IPS DF 4.7 (cell line): ENCODE data around the gene TSNAX.
"Not testable (repeated sequence)": the region's sequence is repeated elsewhere in the genome, so short reads cannot be mapped to it uniquely, and the experiment has no call there.

ENCODE experiments used
- DNase-seq: peaks from one replicate; pipeline ENCODE4 v3.0.0-alpha.2; 2013; ENCODE audit warnings: low spot score; ENCODE audit errors: extremely low read depth

The TSNAX gene, protein sequence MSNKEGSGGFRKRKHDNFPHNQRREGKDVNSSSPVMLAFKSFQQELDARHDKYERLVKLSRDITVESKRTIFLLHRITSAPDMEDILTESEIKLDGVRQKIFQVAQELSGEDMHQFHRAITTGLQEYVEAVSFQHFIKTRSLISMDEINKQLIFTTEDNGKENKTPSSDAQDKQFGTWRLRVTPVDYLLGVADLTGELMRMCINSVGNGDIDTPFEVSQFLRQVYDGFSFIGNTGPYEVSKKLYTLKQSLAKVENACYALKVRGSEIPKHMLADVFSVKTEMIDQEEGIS

DNA sequence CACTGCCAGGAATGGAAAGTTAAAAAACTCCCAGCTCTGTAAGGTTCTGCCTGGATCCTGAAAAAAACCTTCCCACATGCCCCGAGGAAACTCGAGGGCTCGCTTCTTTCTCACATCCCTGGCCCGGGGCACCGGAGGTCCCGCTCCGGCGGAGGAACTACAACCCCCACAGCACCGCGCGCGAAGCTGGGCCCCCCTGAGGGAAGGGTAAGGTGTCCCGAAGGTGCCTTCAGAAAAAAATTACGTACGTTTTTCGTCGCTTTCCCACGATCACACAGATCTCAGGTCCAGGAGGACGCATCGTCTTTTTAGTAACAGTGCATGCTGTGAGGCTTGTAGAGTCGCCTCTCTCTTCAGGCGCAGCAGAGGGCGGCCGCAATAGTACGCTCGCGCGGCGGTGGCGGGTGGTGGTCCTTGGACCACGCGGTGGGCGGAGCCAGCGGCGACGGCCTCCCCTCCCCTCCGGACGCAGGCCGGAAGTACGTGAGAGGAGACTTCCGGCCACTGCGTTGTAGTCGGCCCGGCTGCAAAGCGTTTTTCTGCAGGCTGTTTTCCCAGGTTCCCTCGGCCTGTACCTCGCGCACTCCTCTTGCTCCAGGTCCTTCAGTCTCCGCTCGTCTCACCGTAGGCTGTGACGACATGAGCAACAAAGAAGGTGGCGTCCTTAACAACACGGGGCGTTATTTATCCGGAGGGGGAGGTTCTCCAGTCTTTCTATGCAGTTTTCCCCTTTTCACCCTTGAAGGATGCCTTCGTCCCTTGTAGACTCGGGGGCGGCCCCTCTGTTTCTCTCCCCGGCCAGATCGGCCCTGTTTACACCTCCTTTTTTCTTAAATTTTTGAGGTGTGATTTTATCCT lies at the start of gene TSNAX:
TSS of gene TSNAX (plus strand) at position 498 of the 858 bp plus-strand sequence. CDS start at position 640, 142 bp downstream.
- DNase-seq: peak; percentile 69

DNA sequence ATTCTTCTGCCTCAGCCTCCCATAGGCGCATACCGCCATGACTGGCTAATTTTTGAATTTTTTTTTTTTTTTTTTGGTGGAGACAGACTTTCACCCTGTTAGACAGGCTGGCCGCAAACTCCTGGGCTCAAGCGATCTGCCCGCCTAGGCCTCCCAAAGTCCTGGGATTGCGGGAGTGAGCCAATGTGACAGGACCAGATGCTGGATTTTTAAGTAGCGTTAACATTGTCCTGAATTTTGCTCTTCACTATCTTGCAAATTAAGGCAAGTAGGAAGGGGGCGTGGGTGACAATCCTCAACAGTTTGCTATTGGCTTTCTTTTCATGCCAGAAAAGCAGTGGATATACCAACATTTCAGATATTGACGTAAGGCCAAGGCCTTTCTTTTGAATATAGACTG lies 49.7 kb upstream of the TSNAX start:
- DNase-seq: no peak

DNA sequence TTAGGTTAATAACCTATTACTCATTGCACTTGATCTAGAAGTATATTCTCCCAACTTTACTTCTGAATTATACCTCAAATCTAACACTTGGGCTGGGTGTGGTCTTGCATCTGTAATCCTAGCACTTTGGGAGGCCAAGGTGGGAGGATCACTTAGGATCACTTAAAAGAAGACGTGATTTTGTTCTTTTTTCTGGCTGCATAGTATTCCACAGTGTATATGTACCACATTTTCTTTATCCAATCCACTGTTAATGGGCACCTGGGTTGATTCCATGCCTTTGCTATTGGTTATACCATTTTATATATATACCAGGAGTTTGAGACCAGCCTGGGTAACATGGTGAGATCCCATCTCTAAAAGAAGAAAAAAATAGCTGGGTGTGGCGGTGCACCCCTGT lies 48.5 kb upstream of the TSNAX start:
- no peak for DNase-seq

DNA sequence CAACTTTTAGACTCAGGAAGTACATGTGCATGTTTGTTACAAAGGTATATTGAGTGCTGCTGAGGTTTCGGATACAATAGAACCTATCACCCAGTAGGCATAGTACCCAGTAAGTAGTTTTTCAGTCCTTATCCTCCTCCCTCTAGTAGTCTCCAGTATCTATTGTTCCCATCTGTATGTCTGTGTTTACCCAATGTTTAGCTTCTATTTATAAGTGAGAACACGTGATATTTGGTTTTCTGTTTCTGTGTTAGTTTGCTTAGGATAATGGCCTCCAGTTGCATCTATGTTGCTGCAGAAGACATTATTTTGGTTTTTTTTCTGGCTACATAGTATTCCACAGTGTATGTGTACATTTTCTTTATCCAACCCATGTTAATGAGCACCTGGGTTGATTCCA lies 47.2 kb upstream of the TSNAX start:
- DNase-seq: no peak

DNA sequence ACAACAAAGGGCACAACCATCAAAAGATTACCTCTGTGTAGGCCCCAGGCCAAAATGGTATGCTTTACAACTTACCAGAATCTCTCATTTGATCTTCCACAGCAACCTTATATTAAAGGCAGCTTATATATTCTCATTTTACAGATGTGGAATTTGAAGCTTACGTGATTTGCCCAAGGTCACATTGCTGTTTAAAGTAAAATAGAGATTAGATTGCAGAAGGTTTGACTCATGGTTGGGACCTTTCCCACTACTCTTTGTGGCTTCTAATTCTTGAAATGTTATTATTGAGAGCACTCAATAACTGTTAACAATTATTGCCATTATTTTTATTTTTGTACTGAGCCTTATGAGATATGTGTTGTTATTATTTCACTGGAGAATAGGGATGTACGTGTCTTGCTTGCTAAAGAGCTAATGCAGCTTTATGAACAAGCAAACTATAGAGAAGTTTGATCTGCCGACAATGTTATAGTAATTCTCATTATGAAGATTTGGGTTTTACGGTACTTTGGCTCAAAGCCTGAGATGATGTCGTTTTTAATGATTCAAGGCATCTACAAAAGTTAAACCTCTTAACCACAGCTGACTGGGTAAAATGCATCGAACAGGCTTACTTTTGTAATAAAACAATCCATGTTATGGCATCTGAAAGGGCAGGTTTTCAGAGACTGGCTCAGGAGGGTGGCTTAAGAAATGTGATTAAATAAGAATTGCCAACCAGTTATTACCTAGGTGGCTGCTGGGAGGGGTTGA lies 43.3 kb upstream of the TSNAX start:
- no peak for DNase-seq

DNA sequence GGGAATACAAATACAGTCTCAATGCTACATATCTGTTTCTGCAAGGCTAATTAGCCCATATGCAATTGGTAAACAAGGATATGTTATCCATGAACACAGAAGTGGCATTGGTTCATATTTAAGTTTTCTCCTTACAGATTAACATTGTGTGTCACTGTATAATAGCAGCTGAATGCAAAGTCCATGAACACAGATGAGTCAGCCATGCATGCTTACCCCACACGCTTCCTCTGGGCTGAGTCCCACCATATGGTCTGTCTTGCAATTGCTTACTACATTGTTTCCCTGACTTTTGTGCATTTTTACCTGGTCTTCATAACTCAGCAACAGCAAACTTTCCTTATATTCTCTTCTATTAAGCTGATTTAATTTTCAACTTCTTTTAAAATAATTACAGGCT lies 41.5 kb upstream of the TSNAX start:
- no peak for DNase-seq

DNA sequence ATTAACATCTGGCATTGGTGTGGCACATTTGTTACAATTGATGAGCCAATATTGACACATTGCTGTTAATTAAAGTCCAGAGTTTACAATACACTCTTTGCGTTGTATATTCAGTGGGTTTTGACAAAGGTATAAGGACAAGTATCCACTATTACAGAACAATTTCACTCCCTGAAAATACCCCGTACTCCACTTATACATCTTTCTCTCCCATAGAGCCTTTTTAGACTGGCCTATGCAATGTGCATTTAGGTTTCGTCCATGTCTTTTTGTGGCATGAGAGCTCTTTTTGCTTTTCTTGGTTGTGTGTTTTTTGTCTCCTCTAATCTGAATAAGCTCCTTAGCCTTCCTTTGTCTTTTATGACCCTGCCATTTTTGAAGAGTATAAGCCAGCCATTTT lies 40.6 kb upstream of the TSNAX start:
- DNase-seq: no peak

DNA sequence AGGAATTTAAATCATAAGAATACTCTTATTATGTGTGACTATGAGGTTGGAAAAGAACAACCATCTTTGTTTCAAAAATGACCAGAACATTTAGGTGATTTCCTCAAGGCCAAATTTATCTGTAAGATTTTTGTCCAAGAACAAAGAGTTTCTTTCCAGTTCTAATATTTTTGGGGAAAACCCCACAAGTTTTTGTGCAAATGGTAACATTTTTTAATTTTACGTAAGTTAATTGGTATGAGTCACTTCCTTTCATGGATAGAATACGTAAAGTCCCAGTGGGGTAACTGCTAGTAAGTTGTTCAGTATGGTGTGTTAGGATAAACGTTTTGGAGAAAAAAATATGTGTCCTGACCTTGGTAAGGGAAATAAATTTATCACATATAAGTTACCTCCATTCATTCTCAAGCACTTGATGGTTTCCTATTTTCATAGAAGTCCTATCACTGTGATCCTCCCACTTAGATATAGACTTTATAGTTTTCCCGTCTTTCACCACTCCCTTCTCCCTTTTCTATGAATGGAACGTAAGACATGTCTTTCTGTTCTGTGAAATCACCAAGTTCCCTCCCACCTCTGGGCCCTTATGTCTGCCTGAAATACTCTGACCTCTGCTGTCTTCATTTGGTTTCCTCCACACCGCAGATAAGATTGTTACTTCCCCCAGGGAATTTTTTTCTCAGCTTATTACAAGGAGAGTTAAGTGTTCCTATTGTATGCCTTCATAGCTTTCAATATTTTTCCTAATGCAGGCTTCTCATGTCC lies 34.9 kb upstream of the TSNAX start:
- DNase-seq: no peak

DNA sequence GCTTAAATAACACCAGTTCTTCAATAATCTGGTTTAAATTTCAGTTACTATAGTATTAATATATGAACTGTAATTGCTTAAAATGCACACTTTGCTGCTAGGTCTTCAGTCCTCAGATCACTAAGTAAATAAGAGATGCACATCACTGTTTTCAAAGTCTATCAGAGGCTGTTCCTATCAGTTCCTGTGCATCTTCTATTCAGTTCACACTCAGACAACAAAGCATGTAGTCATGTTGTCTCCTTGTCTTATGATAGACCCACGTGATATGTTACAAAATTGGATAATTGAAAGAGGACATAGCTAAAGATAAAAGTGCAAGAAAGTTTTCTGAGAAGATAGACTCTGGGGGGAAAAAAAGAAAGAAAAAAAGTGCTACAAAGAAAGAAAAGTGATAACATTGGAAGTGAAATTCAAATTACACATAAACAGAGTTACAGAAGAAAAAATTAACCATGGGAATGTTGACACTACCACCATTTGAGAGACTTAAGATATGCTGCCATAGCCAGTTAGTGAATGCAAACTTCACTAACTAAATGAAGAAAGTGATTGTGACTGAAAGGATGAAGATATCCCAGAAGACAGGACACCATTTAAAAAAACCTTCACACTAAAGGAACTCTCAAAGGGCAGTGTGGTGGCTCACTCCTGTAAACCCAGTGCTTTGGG lies 33.9 kb upstream of the TSNAX start:
- DNase-seq: no peak

DNA sequence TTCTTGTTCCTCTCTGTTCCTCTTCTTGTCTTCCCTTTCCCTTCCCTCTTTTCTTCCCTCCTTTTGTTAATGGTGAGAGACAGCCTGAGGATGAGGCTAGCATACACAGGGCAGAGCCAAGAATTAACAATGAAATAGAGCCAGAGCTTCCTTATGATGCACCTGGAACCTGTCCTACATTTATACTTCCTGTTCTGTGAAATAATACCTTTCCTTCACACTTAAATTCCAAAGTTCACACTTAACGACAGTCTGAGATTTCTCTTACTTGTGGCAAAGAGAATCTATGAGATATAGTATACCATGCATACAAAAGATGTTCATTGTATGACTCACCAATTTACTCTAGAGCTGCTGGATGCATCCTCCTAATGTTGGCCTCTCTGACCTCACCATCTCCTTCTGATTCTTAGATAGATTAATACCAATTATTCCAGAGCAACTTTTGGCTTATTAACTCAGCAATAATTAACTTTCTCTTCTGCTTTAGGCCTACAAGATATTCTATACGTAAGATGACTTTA lies 30.8 kb upstream of the TSNAX start:
- no peak for DNase-seq

DNA sequence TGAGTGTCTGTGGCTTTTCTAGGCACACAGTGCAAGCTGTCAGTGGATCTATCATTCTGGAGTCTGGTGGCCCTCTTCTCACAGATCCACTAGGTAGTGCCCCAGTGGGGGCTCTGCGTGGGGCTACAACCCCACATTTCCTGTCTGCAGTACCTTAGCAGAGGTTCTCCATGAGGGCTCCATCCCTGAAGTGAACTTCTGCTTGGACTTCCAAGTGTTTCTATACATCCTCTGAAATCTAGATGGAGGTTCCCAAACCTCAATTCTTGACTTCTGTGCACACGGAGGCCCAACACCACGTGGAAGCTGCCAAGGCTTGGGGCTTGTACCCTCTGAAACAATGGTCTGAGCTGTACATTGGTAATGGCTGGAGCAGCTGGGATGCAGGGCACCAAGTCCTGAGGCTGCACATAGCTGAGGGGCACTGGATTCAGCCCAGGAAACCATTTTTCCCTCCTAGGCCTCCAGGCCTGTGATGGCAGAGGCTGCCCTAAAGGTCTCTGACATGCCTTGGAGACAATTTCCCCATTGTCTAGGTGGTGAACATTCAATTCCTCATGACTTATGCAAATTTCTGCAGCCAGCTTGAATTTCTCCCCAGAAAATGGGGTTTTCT lies 29.2 kb upstream of the TSNAX start:
- DNase-seq: no peak

DNA sequence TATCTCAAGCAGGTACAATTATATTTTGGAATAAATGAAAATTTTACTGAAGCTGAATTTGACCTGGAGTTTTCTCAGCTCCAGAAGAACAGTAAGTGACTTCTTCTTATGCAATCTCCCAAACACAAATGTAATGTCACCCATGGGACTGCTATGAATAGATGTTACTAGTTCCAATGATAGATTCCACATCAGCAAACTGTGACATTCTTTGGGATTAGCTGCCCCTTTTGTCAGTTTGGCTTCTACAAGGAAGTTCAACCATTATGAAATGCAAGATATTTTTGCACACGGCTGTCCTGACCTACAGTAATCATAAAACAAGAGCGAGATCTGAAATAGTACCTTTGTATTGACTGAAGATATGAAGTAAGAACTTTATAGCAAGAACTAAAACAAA lies 27.8 kb upstream of the TSNAX start:
- no peak for DNase-seq

DNA sequence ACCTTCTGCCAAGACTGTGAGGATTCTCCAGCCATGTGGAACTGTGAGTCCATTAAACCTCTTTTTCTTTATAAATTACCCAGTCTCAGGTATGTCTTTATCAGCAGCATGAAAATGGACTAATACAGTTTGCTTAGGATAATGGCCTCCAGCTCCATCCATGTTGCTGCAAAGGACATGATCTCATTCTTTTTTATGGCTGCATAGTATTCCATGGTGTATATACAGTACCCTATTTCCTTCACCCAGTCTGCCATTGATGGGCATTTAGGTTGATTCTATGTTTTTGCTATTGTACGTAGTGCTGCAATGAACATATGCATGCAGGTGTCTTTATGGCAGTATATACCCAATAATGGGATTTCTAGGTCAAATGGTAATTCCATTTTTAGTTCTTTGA lies 25.3 kb upstream of the TSNAX start:
- not testable (repeated sequence) for DNase-seq

DNA sequence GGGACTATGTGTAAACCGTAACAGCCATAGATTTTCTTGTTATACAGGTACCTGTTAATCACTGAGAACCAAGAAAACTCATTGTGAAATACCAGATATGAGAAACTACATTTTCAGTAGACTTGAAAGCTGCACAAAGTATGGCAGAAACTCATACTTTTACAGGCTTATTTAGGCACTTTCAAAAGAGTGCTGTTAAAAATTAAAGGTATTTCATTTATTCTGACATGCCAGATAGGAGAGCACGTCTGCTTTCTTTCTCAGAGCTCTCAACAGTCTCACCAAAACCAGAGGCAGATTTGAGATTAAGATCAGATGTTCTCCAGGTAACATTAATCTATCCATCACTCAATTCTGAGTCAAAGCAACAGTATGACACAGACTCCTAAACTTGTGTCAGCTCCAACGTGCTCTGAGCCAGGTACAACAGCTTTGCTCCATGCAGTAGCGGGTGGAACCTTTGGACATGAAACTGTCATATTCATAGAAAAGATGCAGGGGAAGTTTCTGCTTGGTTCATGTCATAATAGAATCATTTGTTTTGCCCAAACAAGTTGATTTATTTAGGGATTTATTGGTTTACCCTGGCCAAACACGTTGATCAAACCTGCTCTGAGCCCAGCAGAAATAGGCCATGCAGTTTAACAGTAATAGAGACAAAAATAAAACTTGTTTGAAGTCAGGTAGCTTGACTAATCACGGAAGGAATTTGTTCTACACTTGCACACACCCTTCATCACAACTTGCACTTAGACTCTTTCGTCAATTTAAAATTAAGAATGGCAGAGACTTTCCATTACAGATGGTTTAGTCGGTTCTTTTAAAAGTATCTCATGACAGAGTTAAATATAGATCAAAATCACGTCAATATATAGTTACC lies 20.8 kb upstream of the TSNAX start:
- no peak for DNase-seq

DNA sequence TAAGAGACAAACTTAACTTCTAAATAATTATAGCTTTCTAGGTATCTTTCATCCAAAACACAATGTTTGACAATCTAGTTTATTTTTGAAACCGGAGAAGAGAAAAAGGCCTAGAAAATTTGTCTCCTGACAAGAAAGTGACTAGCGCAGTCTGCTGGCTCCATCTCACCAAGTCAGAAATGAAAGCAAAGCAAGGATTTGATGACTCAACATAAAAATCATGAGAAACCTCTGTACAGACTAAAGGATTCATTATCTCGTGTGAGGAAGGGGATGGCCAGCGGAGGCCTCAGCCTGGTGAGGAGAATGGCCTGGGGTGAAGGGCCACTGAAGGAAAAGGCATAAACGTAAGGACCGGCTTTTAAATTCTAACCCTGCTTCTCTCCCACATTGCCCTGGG lies 20.0 kb upstream of the TSNAX start:
- DNase-seq: no peak

DNA sequence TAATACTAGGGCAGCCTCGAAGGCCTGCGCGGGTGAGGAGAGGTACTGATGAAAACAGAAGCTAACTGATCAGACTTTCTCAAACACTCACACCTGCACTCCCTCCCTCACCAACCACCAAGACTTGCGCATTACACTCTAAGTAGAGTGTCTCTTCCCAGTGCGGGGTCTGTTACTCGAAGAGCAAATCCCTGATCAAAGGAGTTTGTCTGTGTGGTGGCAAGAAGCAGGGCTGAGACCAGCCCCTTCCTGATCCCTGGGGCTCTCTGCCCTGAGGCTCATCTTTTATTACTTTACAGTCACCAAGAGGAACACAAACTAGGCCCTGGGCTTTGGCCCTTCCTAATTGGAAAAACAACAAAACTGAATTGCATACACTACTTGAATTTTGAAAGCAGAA lies 19.5 kb upstream of the TSNAX start:
- DNase-seq: no peak

DNA sequence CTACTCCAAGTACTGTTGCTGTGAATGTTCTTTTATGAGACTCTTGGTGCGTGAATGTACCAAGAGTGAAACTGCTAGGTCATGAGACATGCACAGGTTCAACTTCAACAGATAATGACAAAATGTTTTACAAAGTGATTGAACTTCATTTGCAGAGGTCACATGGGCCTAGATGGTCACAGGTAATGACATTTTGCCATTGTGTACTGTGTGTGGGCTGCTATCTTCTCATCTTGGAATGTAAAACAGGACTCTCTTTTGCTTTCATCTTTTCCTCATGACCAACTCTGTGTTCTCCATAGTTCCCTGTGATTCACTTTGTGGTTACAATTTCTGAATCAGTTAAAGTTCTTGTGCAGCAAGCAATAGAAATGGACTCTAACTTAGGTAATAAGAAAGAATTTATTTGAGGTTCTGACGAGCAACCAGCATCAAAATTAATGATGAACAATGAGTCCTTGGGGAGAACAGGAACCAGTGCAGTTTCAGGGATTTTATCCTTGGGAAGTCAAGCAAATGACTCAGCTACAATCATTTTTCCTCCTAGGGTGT lies 16.2 kb upstream of the TSNAX start:
- no peak for DNase-seq

DNA sequence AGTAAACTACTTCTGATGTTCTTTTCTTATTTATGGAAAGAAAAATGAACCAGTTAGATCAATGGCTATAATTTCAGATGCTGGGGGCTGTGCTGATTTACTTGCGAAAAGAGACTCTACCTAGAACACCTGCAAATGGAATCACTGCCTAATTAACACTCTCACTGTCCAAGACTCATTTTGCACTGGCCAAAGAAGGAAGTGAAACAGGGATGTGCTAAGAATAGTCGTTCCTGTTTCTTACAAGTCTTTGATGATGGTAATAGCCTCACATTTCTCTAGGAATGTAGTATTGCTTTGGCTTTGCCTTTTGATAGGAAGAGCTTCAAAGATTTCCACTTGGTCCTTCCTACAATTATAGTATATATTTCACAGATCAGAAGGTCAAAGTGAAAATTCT lies 12.7 kb upstream of the TSNAX start:
- no peak for DNase-seq

DNA sequence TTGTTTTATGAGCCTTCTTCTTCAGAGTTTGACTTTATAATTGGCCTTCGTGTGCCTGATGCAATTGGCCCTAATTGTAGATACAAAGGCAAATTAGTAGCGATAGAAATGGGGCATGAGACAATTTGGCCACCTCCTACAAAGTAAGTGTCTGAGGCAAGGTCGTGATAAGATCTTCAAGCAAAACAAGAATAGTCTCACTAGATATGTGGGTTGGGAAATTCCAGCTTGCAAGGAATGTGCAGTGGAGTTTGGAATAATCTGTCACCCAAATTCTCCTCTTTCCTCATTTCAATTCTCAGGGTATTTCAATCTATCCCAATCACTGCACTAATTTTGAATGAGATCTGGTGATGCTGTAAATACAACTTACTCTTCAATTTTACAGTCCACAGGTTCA lies 11.4 kb upstream of the TSNAX start:
- no peak for DNase-seq
